SU-DHL-6 (cell line): ENCODE measurements around the gene OR2V2.
"Not testable (repeated sequence)": the region's sequence is repeated elsewhere in the genome, so short reads cannot be mapped to it uniquely, and the experiment has no call there.

Experiments
- CTCF ChIP-seq: fragments of 200-600 bp; sonication (generic); IDR thresholded peaks from one replicate; pipeline ENCODE4 v1.5.1; 2017; ENCODE audit warnings: antibody characterized with exemption, mild to moderate bottlenecking, low read length, moderate library complexity; ENCODE audit not compliant: insufficient read depth, poor library complexity, severe bottlenecking
- EZH2phosphoT487 ChIP-seq: fragments of 200-600 bp; sonication (generic), shearing (Covaris generic); conservative IDR thresholded peaks from 2 replicates; pipeline ENCODE4 v1.6.1; 2018; ENCODE audit warnings: mild to moderate bottlenecking, antibody characterized with exemption, low read length, moderate library complexity, mixed read lengths

- not testable (repeated sequence) for TF ChIP-seq CTCF, EZH2phosphoT487
These were observed 49.5 kb upstream of the OR2V2 start for GRCh38 chr5:181097759-181098491.
